GM18909 (cell line): ENCODE data around the gene DNASE1.

Source experiments
- ATAC-seq: cut with Tn5 transposase; IDR thresholded peaks from one replicate; pipeline ENCODE4 v1.9.1; 2021; ENCODE audit warnings: mild to moderate bottlenecking; ENCODE audit not compliant: unreplicated experiment, poor library complexity

Gene DNASE1

DNA sequence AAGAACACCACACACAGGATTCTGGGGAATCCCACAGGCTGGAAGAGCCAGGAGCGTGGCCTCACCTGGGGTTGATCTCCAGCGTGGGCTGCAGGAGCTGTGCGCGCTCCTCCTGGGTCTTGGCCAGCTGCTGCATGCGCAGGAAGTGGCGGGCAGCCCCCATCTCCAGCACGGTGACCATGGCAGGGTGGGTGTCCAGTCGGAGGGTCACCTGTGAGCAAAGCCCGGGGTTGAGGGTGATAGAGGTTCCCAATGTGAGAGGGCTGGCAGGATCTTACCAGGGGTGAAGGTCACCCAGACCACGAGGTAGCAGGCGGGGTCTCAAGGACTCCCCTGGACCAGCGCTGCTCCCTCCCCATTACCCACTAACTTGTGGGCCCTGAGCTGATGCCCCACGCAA is 7.4 kb downstream of the DNASE1 start:
- no peak for ATAC-seq

DNA sequence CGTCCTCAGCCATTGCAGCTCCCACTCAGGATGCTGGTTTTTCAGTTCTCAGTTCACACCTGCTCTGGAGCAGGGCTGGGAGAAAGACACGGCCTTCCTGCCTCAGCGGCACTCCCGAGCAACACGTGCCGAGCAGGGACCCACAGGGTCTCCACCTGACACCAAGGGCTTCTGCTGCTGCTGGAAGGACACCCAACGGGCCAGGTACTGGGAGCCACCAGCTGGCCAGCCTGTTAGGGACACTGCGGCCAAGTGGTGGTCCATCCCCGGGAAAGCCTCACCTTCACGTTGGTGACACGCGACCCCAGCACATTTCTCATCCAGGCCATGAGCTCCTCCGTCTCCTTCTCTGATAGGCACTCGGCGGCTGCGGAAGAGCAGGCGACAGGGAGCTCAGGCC is 8.1 kb downstream of the DNASE1 start:
- ATAC-seq, result no peak

DNA sequence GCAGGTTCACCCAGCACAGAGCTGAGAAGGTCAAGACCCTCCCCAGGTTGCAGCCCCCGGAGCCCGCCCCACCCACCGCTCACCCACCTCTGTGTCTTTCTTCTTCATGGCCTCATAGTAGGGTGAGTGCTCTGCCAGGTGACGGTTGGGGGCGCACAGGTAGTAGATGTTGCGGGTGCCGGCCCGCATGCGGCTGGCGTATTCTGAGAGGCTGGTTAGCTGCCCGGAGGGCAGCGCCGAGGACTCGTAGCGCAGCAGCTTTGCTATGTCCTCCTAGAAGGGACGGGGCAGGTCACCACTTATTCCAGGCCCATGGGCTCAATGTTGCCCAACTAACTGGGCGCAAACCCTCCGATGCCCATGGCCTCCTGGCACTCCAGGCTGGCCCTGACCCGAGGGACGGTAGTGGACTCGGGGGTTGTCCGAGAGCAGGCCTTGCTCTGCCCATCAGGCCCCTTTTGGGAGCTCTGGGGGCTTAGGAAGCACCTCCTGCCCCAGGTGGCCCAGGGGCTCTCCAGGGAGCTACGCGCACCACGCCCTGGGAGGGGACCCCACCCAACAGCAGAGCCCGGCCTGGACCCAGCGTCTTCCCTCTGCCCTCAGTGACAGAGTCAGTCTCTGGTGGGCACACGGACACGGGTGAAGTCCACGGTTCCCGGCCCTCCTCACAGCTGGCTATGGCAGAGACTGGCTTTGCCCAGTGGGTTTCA is 9.9 kb downstream of the DNASE1 start:
- ATAC-seq, result no peak

DNA sequence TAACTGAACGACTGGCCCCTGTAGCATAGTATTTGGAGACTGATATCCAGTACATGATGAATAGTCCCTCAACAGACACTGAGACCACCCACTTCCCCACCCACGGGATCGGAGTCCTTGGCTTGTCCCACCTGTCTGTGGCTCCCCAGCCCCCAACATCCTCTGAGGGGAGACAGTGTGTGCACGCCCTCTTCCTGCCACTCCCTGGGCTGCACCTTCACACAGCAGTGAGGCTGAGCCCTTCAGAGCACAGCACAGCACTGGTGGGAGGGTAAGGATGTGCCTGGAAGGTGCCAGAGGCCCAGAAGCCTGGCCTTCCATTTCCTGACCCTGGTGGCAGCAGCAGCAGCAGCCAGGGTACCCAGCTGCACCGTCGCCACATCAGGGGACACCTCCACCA is 11.0 kb downstream of the DNASE1 start:
- ATAC-seq, result no peak

DNA sequence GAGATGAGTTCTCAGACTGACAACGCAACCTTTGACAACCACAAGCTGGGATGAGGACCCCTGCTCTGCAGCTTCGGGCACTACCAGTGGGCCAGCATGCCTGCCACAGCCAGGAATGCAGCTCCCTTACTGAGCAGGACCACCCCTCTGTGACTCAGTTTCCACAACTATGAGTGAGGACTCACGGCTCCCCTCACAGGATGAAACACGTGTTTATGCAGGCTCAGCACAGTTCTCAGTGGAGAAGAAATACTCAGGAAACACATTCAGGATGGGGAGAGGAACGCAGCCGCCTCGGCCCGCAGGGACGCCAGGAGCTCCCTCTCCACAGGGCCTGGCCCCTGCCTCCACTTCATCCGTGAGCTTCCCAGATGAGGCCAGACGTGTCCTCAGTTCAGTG is 14.1 kb downstream of the DNASE1 start:
- ATAC-seq, result no peak

DNA sequence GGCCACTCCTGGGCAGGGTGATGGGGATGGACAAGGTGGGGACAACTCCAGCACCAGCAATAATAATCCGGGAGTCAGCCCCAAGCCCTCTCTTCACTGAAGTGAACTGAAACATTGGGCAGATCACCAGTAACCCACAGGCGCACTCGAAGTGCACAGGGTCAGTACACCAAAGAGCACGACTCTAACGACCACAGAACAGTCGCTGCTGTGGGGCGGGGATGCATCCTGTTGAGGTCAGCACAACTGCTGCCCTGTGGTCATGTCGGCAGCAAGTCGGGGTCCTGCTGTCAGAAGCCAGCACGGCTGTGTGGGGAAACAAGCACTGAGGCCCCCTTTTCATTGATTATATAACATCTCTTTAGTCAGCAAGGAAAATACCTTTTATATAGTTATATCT is 14.6 kb downstream of the DNASE1 start:
- ATAC-seq, result no peak

DNA sequence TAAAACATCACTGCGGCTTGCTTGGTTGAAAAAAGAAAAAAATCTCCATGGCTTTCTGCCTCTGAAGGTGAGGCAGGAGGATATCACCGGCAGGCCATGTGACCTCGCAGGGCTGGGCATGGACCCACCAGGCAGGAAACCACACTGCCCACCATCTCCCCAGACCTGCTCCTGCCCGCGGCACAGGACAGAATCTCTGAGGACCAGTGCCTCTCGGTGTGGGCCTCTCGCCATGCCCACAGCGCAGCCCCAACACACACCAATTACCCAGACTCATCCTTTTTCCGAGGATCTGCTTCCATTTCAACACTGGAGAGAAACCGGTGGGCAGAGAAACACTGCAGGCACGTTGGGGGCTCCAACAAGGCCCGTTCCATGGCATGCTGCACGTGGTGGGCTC is 16.2 kb downstream of the DNASE1 start:
- no peak for ATAC-seq

DNA sequence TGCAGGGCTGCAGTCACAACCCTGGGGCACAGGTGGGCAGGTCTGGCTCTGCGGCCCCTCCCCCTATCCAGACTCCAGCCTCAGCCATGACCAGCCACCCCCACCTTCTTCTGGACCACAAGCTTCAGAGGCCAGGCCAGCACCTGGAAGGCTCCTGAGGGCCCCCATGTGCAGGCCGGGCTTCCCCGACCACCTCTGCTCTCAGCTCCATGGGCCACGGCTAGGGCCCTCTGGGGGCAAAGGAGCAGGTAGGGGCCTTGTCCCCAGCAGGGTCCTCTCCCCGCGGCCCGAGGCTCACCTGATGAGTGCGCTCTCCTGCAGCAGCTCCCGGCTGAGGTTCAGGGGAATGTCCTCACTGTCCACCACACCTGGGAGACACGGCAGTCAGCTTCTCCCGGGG is 16.9 kb downstream of the DNASE1 start:
- ATAC-seq, result no peak

DNA sequence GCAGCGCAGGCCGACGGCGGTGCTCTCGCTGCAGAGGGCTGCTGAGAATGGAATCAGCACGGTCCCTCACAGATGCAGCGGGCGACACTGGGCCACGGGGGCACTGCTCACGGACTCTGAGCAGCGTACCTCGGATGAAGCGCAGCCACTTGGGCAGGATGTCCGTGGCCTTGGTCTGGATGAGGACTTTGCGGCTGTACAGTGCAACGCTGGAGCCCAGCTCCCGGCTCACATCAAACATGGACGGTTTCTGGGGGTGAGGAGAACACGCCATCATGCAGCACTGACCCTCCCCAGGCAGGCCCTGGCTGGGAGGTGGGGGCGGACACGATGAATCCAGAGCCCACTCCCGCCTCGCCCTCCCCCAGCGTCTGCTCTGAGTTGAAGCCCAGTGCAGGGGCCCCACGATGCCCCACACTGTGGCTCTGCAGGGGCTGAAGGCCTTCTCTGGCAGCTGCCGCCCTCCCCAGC is 18.1 kb downstream of the DNASE1 start:
- no peak for ATAC-seq

DNA sequence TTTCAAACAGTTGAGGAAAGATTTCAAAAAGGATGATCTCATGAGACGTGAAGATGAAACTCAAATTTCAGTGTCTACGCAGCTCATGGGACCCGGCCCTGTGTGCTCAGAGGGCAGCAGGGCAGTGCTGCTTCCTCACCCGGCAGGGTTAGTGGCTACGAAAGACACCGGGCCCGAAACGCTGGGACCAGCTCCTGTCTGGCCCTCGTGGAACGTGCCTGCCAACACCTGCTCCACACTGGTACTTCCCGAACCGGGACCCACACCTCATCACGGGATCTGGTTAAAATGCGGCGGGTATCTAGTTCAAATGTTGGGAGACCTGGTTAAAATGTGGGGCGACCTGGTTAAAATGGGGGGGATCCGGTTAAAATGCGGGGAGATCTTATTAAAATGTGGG is 18.7 kb downstream of the DNASE1 start:
- no peak for ATAC-seq

DNA sequence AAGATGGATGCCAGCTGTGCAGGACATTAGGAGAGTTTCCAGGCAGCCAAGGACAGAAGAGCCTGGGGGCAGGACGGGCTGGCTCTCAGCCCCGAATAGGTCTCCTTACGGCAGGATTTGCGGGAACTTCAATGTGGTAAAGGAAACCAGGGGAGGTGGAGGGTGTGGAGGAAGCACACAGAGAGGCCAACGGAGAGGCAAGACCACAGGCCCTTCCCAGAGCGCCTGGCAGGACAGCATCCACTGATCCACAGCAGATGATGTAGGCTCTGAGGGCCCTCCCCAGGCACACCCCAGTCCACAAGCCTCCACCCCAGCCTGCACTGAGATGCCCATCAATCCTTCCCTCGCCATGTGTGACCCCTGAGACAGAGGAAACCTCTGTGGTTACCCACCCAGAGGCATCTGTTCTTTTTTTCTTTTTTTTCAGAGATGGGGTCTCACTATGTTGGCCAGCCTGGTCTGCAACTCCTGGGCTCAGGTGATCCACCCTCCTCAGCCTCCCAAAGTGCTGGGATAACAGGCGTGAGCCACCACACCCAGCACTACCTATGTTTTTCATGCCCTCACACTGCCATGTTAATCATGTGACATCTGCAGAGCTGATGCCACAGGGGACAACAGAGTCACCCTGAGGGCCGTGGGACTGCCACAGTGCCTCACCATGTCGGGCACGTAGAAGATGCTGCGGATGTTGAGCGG is 19.3 kb downstream of the DNASE1 start:
- no peak for ATAC-seq

DNA sequence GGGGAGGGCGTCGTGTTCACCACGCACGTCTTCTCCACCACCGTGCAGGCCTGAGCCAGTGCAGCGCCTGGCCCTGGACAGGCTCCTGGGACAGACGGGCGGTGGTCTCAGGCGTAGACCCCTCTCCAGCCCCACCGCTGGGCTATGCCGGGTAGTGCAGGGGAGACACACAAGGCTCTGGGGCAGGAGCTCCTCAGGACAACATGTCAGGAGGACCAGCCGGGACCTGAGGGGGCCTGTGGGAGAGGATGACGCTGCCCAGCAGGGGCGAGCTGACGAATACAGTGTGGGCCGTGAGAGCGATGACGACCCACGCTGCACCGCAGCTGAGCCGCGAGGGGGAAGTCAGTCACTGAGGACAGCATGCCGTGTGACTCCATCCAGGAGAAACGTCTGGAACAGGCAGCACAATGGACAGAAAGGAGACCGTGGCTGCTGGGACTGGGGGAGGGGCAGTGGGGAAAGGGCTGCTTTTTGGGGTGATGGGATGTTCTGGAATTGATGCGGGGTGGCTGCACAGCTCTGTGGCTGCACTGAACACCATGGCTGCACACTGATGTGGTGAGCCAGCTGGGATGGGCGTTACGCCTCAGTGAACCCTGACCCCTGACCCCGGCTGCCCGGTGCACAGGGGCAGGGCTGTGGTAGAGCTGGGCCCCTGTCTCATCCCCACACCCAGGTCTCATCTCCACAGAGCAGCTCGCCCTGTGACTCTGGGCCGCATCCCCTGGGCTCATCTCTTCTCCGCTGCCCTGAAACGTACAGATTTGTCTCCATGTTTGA is 20.2 kb downstream of the DNASE1 start:
- ATAC-seq, result no peak

DNA sequence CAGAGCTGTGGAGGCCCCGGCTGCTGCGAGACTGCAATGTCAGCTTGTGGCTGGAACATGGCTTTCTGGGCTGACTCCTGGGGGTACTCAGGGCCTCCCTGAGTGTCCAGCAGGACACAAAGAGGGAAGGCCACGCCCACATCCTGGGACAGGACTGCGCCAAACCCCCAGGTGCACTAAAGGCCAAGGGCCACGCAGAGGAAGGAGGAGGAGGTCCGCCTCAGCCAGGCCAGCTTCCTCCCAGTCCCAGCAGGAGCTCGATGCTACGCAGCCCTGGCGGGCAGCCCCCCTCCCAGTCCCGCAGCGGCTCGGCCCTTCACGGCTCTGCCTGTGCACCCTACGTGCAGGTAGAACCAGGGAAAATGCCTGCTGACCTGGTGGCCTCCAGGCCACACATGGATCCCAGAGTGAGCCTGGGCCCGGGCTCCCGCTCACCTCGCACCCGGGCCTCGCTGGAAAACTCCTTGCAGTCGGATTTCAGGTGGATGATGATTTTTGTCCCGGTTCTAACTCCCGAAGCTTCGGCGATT is 21.2 kb downstream of the DNASE1 start:
- no peak for ATAC-seq

DNA sequence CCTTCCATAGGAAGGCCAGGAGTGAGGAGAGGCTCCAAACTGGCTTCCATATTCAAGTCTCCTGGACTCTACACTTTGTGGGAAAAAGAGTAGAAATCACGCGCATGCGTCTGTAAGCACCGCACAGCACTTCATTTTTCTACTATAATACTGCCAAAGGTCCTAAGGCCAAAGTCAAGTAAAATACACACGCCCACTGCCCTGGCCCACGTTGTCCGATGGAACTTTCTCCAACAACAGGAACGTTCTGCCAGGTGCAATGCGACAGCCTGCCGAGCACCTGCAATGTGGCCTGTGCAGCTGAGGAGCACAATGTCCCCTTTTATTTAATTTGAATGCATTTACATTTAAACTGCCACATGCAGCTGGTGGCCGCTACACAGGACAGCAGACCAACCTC is 23.5 kb downstream of the DNASE1 start:
- no peak for ATAC-seq

DNA sequence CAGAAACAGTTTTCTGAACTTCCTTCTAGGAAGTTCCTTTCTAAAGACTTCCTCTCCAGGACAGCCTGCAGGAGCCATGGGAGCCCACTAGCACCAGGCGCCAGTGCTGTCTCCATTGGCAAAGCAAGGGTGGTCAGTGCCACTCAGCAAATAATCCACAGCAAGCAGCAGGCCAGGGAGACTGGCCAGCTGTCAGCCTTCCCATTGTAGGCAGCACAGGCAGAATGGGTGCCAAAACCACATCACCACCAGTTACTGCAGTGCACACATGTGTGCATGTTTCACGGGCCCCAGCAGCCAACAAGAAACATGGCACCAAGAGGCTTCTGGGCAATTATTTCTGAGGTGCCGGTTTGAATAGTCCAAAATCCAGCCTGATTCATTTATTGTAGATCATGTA is 26.7 kb downstream of the DNASE1 start:
- no peak for ATAC-seq

DNA sequence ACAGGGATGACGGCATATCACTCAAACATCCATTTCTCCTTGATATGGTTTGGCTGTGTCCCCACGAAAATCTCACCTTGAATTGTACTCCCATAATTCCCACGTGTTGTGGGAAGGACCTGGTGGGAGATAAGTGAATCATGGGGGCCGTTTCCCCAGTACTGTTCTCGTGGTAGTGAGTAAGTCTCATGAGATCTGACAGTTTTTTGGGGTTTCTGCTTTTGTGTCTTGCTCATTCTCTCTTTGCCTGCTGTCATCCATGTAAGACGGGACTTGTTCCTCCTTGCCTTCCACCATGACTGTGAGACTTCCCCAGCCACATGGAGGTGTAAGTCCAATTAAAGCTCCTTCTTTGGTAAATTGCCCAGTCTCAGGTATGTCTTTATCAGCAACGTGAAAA is 32.5 kb downstream of the DNASE1 start:
- ATAC-seq, result no peak

DNA sequence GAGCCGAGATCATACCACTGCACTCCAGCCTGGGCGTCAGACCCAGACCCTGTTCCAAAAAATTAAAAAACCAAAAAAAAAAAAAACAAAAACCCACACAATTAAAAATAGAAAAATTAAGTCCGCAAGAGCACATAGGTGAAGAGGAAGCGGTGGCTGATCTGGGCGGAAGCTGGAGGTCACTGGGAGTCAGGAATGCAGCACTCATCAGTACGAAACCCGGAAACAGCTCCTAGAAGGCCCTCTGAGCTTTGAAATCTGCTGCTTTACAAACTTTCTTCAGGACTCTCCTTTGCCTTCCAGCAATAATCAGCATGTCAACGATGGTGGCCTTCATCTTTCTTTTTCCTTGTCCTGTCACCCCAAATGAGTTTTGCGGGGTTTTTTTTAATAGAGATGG is 33.3 kb downstream of the DNASE1 start:
- ATAC-seq, result no peak

DNA sequence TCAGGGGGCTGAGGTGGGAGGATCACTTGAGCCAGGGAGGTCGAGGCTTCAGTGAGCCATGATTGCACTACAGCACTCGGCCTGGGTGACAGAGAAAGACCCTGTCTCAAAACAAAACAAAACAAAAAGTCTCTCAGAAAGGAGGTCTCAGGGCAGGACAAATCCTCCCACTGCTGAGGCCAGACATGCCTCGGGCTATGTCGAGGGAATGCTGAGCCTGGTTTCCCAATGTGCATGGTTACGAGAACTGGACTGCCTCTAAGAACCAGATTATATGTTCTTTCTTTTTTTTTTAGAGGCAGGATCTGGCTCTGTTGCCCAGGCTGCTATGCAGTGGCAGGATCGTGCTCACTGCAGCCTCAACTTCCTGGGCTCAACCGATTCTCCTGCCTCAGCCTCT is 35.2 kb downstream of the DNASE1 start:
- no peak for ATAC-seq

DNA sequence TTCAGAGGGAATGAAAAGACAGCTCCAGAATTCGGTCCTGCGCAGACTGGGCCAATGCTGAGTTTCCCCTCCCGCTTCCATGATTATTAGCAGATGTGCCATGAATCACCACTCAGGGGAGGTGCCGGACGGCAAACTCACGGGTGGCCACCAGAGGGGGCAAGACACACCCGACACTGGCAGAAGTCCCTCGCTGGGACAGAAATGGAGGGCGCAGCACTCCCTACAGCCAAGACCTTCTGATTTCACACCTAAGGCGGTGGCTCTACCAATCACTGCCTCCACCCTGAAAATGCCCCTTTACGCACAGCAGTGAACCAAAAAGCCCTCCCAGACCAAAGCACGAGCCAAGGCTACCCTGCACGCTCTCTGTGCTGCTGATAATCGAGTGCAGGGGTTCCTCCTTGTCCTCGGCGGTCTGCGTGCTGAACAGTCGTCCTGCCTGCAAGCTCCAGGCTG is 36.0 kb downstream of the DNASE1 start:
- peak; percentile 72 for ATAC-seq

DNA sequence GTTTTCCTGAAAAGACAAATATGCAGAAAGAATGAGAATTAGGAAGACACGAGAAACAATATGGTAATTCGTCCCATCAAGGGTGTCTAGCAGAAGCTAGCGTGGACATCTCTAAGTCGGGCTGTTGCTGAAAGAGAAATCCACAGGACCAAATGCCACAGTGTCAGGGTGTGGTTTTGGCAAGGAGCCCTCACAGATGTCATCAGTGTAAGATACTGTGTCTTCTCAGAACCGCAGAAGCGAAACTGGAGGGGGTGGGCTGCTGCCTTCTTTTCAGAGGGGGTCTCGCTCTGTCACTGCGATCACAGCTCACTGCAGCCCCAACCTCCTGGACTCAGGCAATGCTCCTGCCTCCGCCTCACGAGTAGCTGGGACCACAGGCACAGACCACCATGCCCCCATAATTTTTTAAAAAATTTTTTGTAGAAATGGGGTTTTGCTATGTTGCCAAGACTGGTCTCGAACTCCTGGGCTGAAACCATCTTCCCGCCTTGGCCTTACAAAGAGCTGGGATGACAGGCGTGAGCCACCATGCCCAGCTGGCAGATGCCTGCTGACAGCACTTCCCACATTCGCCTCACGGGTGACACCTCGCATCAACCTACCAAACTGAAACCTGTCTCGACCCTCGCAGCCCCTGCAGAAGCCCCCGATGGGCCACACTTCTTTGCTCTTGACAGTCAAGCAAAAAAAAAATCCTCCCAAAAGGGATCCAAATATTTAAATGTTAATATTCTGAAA is 36.7 kb downstream of the DNASE1 start:
- no peak for ATAC-seq
